HFF-Myc (cell line): ENCODE results near the gene SH3PXD2B.

Experiments
- DNase-seq: peaks from one replicate; pipeline ENCODE4 v3.0.0-alpha.2; 2011; ENCODE audit warnings: low read depth; ENCODE audit errors: extremely low read depth
- H3K4me3 ChIP-seq: replicated peaks from 2 replicates; pipeline ENCODE4 v1.5.1; 2011; ENCODE audit warnings: low read depth, mild to moderate bottlenecking, control low read depth, low read length
- TF ChIP-seq, protein P1 (sequence below): IDR thresholded peaks from 2 replicates; pipeline ENCODE4 v1.5.1; 2012; ENCODE audit warnings: mild to moderate bottlenecking, low read depth, low read length, control low read depth; ENCODE audit errors: missing control alignments

SH3PXD2B gene

GRCh38 chr5:172283020-172283861 is 171.1 kb downstream of the SH3PXD2B start, which contains the start of gene UBTD2:
Gene UBTD2, minus strand, starts transcription at chr5:172283764. Its CDS starts 99 bp downstream, at chr5:172283665.
- TF ChIP-seq, protein P1, sequence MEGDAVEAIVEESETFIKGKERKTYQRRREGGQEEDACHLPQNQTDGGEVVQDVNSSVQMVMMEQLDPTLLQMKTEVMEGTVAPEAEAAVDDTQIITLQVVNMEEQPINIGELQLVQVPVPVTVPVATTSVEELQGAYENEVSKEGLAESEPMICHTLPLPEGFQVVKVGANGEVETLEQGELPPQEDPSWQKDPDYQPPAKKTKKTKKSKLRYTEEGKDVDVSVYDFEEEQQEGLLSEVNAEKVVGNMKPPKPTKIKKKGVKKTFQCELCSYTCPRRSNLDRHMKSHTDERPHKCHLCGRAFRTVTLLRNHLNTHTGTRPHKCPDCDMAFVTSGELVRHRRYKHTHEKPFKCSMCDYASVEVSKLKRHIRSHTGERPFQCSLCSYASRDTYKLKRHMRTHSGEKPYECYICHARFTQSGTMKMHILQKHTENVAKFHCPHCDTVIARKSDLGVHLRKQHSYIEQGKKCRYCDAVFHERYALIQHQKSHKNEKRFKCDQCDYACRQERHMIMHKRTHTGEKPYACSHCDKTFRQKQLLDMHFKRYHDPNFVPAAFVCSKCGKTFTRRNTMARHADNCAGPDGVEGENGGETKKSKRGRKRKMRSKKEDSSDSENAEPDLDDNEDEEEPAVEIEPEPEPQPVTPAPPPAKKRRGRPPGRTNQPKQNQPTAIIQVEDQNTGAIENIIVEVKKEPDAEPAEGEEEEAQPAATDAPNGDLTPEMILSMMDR = peak; percentile 40
- peak within 1 kb of the TSS; percentile 64 for H3K4me3 ChIP-seq
- DNase-seq = no peak

- DNase-seq = no peak
- peak overlapping the region; percentile 64 for H3K4me3 ChIP-seq
- TF ChIP-seq, protein P1 = no peak
Measured at GRCh38 chr5:172282272-172283019, 171.9 kb downstream of the SH3PXD2B start.

DNA sequence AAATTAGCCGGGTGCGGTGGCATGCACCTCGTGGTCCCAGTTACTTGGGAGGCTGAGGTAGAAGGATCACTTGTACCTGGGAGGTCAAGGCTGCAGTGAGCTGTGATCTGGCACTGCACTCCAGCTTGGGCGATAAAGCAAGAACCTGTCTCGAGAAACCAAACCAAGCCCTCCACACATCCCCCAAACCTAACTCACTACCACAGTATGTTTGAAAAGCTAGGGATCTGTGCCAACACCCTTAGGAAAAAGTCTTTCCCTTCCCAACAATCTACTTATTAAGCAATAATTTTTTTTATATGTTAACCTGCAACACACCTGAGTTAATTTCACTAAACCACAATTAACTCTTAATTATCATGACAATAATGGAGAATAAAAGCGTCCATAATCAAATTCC is 173.0 kb downstream of the SH3PXD2B start:
- peak overlapping the region; percentile 64 for H3K4me3 ChIP-seq
- TF ChIP-seq, protein P1 = no peak
- no peak for DNase-seq

DNA sequence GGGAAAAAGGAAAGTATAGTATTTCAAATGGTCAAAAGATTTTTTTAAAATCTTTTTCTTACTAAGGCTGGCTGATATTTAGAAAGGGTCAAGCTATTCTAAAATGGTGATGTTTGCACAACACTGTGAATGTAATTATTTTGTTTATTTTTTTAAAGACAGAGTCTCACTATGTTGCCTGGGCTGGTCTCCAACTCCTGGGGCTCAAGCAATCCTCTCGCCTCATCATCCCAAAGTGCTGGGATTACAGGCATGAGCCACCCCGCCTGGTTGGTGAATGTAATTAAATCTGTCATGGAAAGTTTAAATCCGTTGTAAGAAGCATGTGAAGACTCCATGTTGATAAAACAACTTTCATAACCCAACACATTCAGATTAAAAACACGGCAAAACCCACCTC is 173.4 kb downstream of the SH3PXD2B start:
- DNase-seq = no peak
- TF ChIP-seq, protein P1 = no peak
- H3K4me3 ChIP-seq = peak overlapping the region; percentile 64

GRCh38 chr5:172280317-172280716 is 174.0 kb downstream of the SH3PXD2B start:
- H3K4me3 ChIP-seq = no peak overlapping the region
- TF ChIP-seq, protein P1 = no peak
- DNase-seq = no peak

DNA sequence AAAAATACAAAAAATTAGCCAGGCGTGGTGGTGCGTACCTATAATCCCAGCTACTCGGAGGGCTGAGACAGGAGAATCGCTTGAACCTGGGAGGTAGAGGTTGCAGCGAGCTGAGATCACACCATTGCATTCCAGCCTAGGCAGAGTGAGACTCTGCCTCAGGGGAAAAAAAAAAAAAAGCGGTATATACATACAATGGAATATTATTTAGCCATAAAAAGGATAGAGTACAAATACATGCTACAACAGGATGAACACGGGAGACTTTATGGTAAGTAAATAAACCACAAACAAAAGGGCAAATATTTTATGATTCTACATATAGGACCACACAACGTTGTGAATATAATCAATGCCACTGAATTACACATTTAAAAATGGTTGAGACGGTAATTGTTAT is 176.0 kb downstream of the SH3PXD2B start:
- DNase-seq = no peak
- no peak overlapping the region for H3K4me3 ChIP-seq
- TF ChIP-seq, protein P1 = no peak
